SK-N-SH (cell line): ENCODE data around the gene RCSD1. TPM values are rescaled to one million over a fixed set of nuclear protein-coding genes. Genes with fewer than 3 reads are reported as not detected.

ENCODE experiments used
- CTCF ChIA-PET: fragments of 300-600, 350-600 bp; formaldehyde crosslinking; extraction: SDS; loops from one replicate; lab custom pipeline; 2021; lab: Yijun Ruan, JAX
- POLR2A ChIA-PET: fragments of 350-600 bp; sonication (Branson Sonifier 250); formaldehyde crosslinking; extraction: SDS; loops from one replicate; lab custom pipeline; 2020; ENCODE audit warnings: antibody characterized with exemption, inconsistent platforms; lab: Yijun Ruan, JAX
- DNase-seq: peaks from one replicate; pipeline ENCODE4 v3.0.0; 2012
- H2AFZ ChIP-seq: fragments of 200-600 bp; sonication (generic); 2 replicates; pipeline ENCODE4 v1.8.1; 2016; ENCODE audit warnings: antibody characterized with exemption, mild to moderate bottlenecking, low read depth
- H3F3A ChIP-seq: fragments of 200-600 bp; sonication (generic); replicated peaks from 2 replicates; pipeline ENCODE3; 2016; ENCODE audit warnings: antibody characterized with exemption, mild to moderate bottlenecking; ENCODE audit not compliant: insufficient read depth
- H3K27ac ChIP-seq, 2 experiments: fragments of 200-500 bp in 1 of 2; fragments of 200-600 bp in 1 of 2; sonication (Bioruptor generic) in 1 of 2; sonication (generic), shearing (Covaris generic) in 1 of 2; 2 replicates each; pipeline versions ENCODE4 v1.5.1 to v1.6.1; 2014 to 2016; ENCODE audit warnings: low read depth in 2 of 2, inconsistent platforms in 1 of 2, low read length in 1 of 2, mild to moderate bottlenecking in 1 of 2, mixed read lengths in 1 of 2
- H3K27me3 ChIP-seq: fragments of 200-600 bp; sonication (generic), shearing (Covaris generic); 2 replicates; pipeline ENCODE4 v1.6.1; 2016; ENCODE audit warnings: mixed run types; ENCODE audit not compliant: insufficient read depth
- H3K36me3 ChIP-seq, 2 experiments: fragments of 200-500 bp in 1 of 2; fragments of 200-600 bp in 1 of 2; sonication (Bioruptor generic) in 1 of 2; sonication (generic) in 1 of 2; replicated peaks in 1 of 2; 2 replicates each; pipeline versions ENCODE3 to v1.5.1; 2014 to 2016; ENCODE audit warnings: low read length in 1 of 2, mild to moderate bottlenecking in 1 of 2; ENCODE audit not compliant: insufficient read depth in 2 of 2, control insufficient read depth in 1 of 2
- H3K4me1 ChIP-seq, 2 experiments: fragments of 200-500 bp in 1 of 2; fragments of 200-600 bp in 1 of 2; sonication (Bioruptor generic) in 1 of 2; sonication (generic), shearing (Covaris generic) in 1 of 2; 2 replicates each; pipeline versions ENCODE4 v1.5.1 to v1.6.1; 2014 to 2016; ENCODE audit warnings: low read depth in 1 of 2, low read length in 1 of 2, mixed run types in 1 of 2; ENCODE audit not compliant: insufficient read depth in 2 of 2, control insufficient read depth in 1 of 2
- H3K4me2 ChIP-seq: fragments of 200-600 bp; sonication (generic), shearing (Covaris generic); 2 replicates; pipeline ENCODE4 v1.6.1; 2017; ENCODE audit warnings: mixed run types
- H3K4me3 ChIP-seq, 2 experiments: fragments of 200-500 bp in 1 of 2; fragments of 200-600 bp in 1 of 2; sonication (Bioruptor generic) in 1 of 2; sonication (generic), shearing (Covaris generic) in 1 of 2; 2 replicates each; pipeline versions ENCODE4 v1.5.1 to v1.8.1; 2014 to 2016; ENCODE audit warnings: low read depth in 2 of 2, inconsistent platforms in 1 of 2, low read length in 1 of 2, mild to moderate bottlenecking in 1 of 2, mixed read lengths in 1 of 2, moderate library complexity in 1 of 2
- H3K79me2 ChIP-seq: fragments of 200-600 bp; sonication (generic); 2 replicates; pipeline ENCODE4 v1.8.1; 2017; ENCODE audit warnings: mild to moderate bottlenecking; ENCODE audit not compliant: insufficient read depth
- H3K9ac ChIP-seq: fragments of 200-600 bp; sonication (generic); 2 replicates; pipeline ENCODE4 v1.6.1; 2017; ENCODE audit warnings: mixed run types
- H3K9me2 ChIP-seq: fragments of 200-600 bp; sonication (generic); 2 replicates; pipeline ENCODE4 v1.6.1; 2017; ENCODE audit warnings: mixed run types
- H3K9me3 ChIP-seq: fragments of 200-600 bp; sonication (generic); 2 replicates; pipeline ENCODE4 v1.6.1; 2017; ENCODE audit warnings: mixed run types, mild to moderate bottlenecking, moderate library complexity
- H4K20me1 ChIP-seq: fragments of 200-600 bp; sonication (generic); 2 replicates; pipeline ENCODE4 v1.6.1; 2017; ENCODE audit warnings: mild to moderate bottlenecking, mixed run types; ENCODE audit not compliant: insufficient read depth
- ELF1 ChIP-seq: IDR thresholded peaks from 2 replicates; pipeline ENCODE4 v1.4.0; 2012
- EZH2phosphoT487 ChIP-seq: fragments of 200-600 bp; sonication (generic); IDR thresholded peaks from 2 replicates; pipeline ENCODE4 v1.6.1; 2017; ENCODE audit warnings: low read depth, mixed run types, mild to moderate bottlenecking, antibody characterized with exemption, moderate library complexity, borderline replicate concordance
- GATA2 ChIP-seq: sonication (generic); formaldehyde crosslinking; IDR thresholded peaks from 2 replicates; pipeline ENCODE4 v1.5.0; 2020; ENCODE audit warnings: mild to moderate bottlenecking, missing genetic modification reagents
- IRF3 ChIP-seq: fragments of 150-350 bp; IDR thresholded peaks from 2 replicates; pipeline ENCODE4 v1.6.1; 2016; ENCODE audit warnings: mild to moderate bottlenecking, low read depth, low read length
- JUND ChIP-seq: IDR thresholded peaks from 2 replicates; pipeline ENCODE4 v1.4.0; 2012
- MEF2A ChIP-seq: IDR thresholded peaks from 2 replicates; pipeline ENCODE4 v1.4.0; 2012; ENCODE audit warnings: low read depth, borderline replicate concordance
- NFIC ChIP-seq: IDR thresholded peaks from 2 replicates; pipeline ENCODE4 v1.4.0; 2012; ENCODE audit warnings: borderline replicate concordance
- PBX3 ChIP-seq: IDR thresholded peaks from 2 replicates; pipeline ENCODE4; 2012
- RCOR1 ChIP-seq: fragments of 150-350 bp; IDR thresholded peaks from 2 replicates; pipeline ENCODE4 v1.6.1; 2017; ENCODE audit warnings: antibody characterized with exemption, low read length
- RFX5 ChIP-seq: IDR thresholded peaks from 2 replicates; pipeline ENCODE4 v1.6.1; 2012; ENCODE audit warnings: mild to moderate bottlenecking, improper control_type of control experiment, low read length
- RXRA ChIP-seq: IDR thresholded peaks from 2 replicates; pipeline ENCODE4 v1.4.0; 2012; ENCODE audit warnings: low read depth, mild to moderate bottlenecking, borderline replicate concordance
- SIN3A ChIP-seq: IDR thresholded peaks from 2 replicates; pipeline ENCODE4 v1.6.1; 2012; ENCODE audit warnings: low read depth, mild to moderate bottlenecking, low read length, moderate library complexity, borderline replicate concordance
- TAF1 ChIP-seq: IDR thresholded peaks from 2 replicates; pipeline ENCODE4 v1.6.1; 2012; ENCODE audit warnings: low read depth, mild to moderate bottlenecking, low read length, moderate library complexity, borderline replicate concordance
- TCF12 ChIP-seq: IDR thresholded peaks from 2 replicates; pipeline ENCODE4 v1.4.0; 2012
- USF2 ChIP-seq: fragments of 150-350 bp; IDR thresholded peaks from 2 replicates; pipeline ENCODE4 v1.6.1; 2017; ENCODE audit warnings: antibody characterized with exemption, low read length, low read depth, borderline replicate concordance
- YY1 ChIP-seq: IDR thresholded peaks from 2 replicates; pipeline ENCODE4 v1.4.0; 2012; ENCODE audit warnings: low read depth, mild to moderate bottlenecking
- WGBS: methylation state at CpG from one replicate; pipeline ENCODE4 v1.1.6; 2017; ENCODE audit warnings: low lambda C conversion rate; 5-methylcytosine and 5-hydroxymethylcytosine counted together
- polyA plus RNA-seq, 3 experiments: library from polyadenylated mRNA; depleted of rRNA; stranded (reverse); fragments of >200 nt; gene quantifications; 2 replicates each; pipeline ENCODE4 v1.2.3, GENCODE V29; 2012
- TF ChIP-seq, protein P1 (sequence below): IDR thresholded peaks from 2 replicates; pipeline ENCODE4 v1.4.0; 2012; ENCODE audit warnings: low read depth, borderline replicate concordance
- TF ChIP-seq, protein P2 (sequence below): IDR thresholded peaks from 2 replicates; pipeline ENCODE4 v1.6.1; 2012; ENCODE audit warnings: mild to moderate bottlenecking, low read depth, low read length, moderate library complexity
- TF ChIP-seq, protein P3 (sequence below): IDR thresholded peaks from 2 replicates; pipeline ENCODE4 v1.4.0; 2012; ENCODE audit warnings: low read depth, borderline replicate concordance

The RCSD1 gene
- polyA plus RNA-seq, 1 of the 3 experiments (the other 2 are of a cell fraction) = 0.02 TPM

DNA sequence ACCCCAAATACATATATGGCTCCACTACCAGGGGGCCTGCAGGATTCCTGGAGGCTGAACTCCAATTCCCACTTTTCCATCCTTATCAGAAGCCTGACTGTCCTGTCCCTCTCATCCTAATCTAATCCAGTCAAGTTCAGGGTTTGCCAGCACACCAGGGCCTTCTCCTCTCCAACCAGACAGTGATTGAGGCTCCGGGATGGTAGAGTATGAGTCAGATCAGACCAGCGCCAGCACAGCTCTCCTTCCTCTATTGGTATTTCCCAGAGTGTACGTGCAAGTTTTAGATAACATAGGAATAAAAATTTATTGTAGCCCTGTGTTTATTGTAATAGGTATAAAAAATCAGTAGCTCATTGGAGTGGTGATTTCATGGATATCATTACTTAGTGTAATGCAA, 24.5 kb upstream of the RCSD1 start (continued):
- TF ChIP-seq, protein P1, sequence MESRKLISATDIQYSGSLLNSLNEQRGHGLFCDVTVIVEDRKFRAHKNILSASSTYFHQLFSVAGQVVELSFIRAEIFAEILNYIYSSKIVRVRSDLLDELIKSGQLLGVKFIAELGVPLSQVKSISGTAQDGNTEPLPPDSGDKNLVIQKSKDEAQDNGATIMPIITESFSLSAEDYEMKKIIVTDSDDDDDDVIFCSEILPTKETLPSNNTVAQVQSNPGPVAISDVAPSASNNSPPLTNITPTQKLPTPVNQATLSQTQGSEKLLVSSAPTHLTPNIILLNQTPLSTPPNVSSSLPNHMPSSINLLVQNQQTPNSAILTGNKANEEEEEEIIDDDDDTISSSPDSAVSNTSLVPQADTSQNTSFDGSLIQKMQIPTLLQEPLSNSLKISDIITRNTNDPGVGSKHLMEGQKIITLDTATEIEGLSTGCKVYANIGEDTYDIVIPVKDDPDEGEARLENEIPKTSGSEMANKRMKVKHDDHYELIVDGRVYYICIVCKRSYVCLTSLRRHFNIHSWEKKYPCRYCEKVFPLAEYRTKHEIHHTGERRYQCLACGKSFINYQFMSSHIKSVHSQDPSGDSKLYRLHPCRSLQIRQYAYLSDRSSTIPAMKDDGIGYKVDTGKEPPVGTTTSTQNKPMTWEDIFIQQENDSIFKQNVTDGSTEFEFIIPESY = no peak
- no peak for TF ChIP-seq SIN3A
- no peak for TF ChIP-seq MEF2A
- TF ChIP-seq ELF1 = no peak

- TF ChIP-seq TAF1 (no peak), JUND (no peak), MEF2A (no peak), GATA2 (no peak), PBX3 (no peak), RXRA (no peak), NFIC (no peak), RCOR1 (no peak), IRF3 (no peak), YY1 (no peak), EZH2phosphoT487 (no peak), SIN3A (no peak), ELF1 (no peak), USF2 (no peak), RFX5 (no peak), TCF12 (no peak)
- TF ChIP-seq, protein P2, sequence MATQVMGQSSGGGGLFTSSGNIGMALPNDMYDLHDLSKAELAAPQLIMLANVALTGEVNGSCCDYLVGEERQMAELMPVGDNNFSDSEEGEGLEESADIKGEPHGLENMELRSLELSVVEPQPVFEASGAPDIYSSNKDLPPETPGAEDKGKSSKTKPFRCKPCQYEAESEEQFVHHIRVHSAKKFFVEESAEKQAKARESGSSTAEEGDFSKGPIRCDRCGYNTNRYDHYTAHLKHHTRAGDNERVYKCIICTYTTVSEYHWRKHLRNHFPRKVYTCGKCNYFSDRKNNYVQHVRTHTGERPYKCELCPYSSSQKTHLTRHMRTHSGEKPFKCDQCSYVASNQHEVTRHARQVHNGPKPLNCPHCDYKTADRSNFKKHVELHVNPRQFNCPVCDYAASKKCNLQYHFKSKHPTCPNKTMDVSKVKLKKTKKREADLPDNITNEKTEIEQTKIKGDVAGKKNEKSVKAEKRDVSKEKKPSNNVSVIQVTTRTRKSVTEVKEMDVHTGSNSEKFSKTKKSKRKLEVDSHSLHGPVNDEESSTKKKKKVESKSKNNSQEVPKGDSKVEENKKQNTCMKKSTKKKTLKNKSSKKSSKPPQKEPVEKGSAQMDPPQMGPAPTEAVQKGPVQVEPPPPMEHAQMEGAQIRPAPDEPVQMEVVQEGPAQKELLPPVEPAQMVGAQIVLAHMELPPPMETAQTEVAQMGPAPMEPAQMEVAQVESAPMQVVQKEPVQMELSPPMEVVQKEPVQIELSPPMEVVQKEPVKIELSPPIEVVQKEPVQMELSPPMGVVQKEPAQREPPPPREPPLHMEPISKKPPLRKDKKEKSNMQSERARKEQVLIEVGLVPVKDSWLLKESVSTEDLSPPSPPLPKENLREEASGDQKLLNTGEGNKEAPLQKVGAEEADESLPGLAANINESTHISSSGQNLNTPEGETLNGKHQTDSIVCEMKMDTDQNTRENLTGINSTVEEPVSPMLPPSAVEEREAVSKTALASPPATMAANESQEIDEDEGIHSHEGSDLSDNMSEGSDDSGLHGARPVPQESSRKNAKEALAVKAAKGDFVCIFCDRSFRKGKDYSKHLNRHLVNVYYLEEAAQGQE = no peak
- TF ChIP-seq, protein P3, sequence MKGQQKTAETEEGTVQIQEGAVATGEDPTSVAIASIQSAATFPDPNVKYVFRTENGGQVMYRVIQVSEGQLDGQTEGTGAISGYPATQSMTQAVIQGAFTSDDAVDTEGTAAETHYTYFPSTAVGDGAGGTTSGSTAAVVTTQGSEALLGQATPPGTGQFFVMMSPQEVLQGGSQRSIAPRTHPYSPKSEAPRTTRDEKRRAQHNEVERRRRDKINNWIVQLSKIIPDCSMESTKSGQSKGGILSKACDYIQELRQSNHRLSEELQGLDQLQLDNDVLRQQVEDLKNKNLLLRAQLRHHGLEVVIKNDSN = no peak
- TF ChIP-seq, protein P1 = no peak
- H3K4me3 ChIP-seq = no peak overlapping the region
- ChIA-PET CTCF (no interaction called here), POLR2A (no interaction called here)
- no peak overlapping the region for H3K27ac ChIP-seq
- H4K20me1 ChIP-seq = no peaks in the 10 kb centered on the region
- H2AFZ ChIP-seq = no peak overlapping the region
- 59% methylated on average over 1 of the region's 1 CpG for WGBS
- peaks cover 5% of the 10 kb centered on the region; the same call in 1 of the 2 replicates for H3K9me3 ChIP-seq
- DNase-seq = no peak
- no peaks in the 10 kb centered on the region for H3F3A ChIP-seq
- no peak overlapping the region for H3K4me2 ChIP-seq
- no peak overlapping the region for H3K9ac ChIP-seq
- H3K36me3 ChIP-seq = no peaks in the 10 kb centered on the region
- no peaks in the 10 kb centered on the region; a peak in 1 of 4 replicates for H3K4me1 ChIP-seq
- no peaks in the 10 kb centered on the region; the same call in 1 of the 2 replicates for H3K27me3 ChIP-seq
- no peaks in the 10 kb centered on the region for H3K9me2 ChIP-seq
- no peaks in the 10 kb centered on the region for H3K79me2 ChIP-seq
These were observed 18.0 kb upstream of the RCSD1 start for GRCh38 chr1:167611983-167612382.
